HG03159 (cell line): Measurements from ENCODE around the gene TIAL1.
"Not testable (repeated sequence)": the region's sequence is repeated elsewhere in the genome, so short reads cannot be mapped to it uniquely, and the experiment has no call there.

Experiments
- ATAC-seq: cut with Tn5 transposase; IDR thresholded peaks from one replicate; pipeline ENCODE4 v1.9.1; 2021; ENCODE audit warnings: mild to moderate bottlenecking, moderate library complexity; ENCODE audit not compliant: unreplicated experiment

TIAL1 gene

GRCh38 chr10:119596537-119597404 lies at the start of gene TIAL1:
Gene TIAL1 (minus strand): TSS chr10:119596964. CDS start chr10:119596465, 499 bp downstream.
- peak; percentile 85 for ATAC-seq

- ATAC-seq, result no peak
Observed at GRCh38 chr10:119644994-119645393, 48.2 kb upstream of the TIAL1 start.

- ATAC-seq, result no peak
Observed at GRCh38 chr10:119644205-119644814, 47.5 kb upstream of the TIAL1 start.

GRCh38 chr10:119643306-119644204 lies 46.8 kb upstream of the TIAL1 start:
- no peak for ATAC-seq

GRCh38 chr10:119642556-119643111 lies 45.9 kb upstream of the TIAL1 start:
- no peak for ATAC-seq

GRCh38 chr10:119640875-119641526 lies 44.2 kb upstream of the TIAL1 start:
- ATAC-seq, result no peak

GRCh38 chr10:119640384-119640783 lies 43.6 kb upstream of the TIAL1 start:
- ATAC-seq, result no peak

GRCh38 chr10:119638982-119639381 lies 42.2 kb upstream of the TIAL1 start:
- ATAC-seq, result no peak

GRCh38 chr10:119637631-119638030 lies 40.9 kb upstream of the TIAL1 start:
- ATAC-seq, result no peak

GRCh38 chr10:119634219-119634544 lies 37.4 kb upstream of the TIAL1 start:
- no peak for ATAC-seq

GRCh38 chr10:119633538-119634218 lies 36.9 kb upstream of the TIAL1 start:
- ATAC-seq, result no peak

- no peak for ATAC-seq
Observed at GRCh38 chr10:119630300-119630699, 33.5 kb upstream of the TIAL1 start.

GRCh38 chr10:119625570-119626280 lies 29.0 kb upstream of the TIAL1 start:
- no peak for ATAC-seq

GRCh38 chr10:119621078-119621384 lies 24.3 kb upstream of the TIAL1 start:
- no peak for ATAC-seq

GRCh38 chr10:119620241-119621077 lies 23.7 kb upstream of the TIAL1 start:
- no peak for ATAC-seq

GRCh38 chr10:119619811-119620210 lies 23.0 kb upstream of the TIAL1 start:
- not testable (repeated sequence) for ATAC-seq

- no peak for ATAC-seq
Observed at GRCh38 chr10:119619215-119619614, 22.5 kb upstream of the TIAL1 start.

GRCh38 chr10:119616882-119617570 lies 20.3 kb upstream of the TIAL1 start:
- ATAC-seq, result no peak
